HG03039 (cell line): ENCODE measurements around the gene DAPK3.
"Not testable (repeated sequence)": the region's sequence is repeated elsewhere in the genome, so short reads cannot be mapped to it uniquely, and the experiment has no call there.

Experiments used
- ATAC-seq: cut with Tn5 transposase; IDR thresholded peaks from one replicate; pipeline ENCODE4 v1.9.1; 2021; ENCODE audit warnings: mild to moderate bottlenecking, moderate library complexity; ENCODE audit not compliant: unreplicated experiment

DAPK3 gene

GRCh38 chr19:3970808-3971598 is at the start of gene DAPK3:
Gene DAPK3 (minus strand): TSS chr19:3971099. CDS start chr19:3969735, 1,364 bp downstream.
- ATAC-seq, result peak; percentile 92

- ATAC-seq, result no peak
These were observed 48.7 kb upstream of the DAPK3 start for GRCh38 chr19:4019578-4019977.

DNA sequence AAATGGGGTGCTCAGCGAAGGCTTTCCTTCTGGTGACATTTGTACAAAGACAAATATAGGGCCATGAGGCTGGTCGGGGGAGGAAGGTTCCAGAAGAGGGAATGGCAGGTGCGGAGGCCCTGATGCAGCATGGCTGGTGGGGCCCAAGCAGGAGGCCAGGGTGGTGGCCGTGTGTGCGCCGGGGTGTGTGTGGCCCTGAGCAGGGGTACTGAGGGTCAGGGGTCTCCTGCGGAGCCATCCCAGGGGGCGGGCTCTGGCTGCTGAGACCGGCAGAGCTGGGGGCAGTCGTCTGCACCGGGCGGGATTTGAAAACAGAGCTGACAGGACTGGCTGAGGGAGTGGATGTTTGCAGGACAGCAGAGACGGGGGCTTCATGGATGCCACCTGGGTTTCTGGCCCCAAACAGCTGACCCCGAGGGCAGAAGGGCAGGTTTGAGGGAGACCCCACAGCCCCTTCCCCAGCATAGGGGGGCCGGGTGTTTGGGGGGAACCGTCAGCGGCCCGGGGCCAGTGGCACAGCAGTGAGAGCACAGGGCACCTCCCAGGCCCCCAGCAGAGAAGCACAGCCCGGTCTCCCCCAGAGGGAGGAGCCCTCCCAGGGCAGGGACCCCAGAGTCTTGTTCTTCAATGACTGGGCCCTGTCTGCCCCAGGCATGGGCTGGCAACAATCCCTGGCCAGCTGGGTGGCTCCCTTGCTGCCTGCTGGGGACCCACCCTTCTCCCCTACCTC is 48.0 kb upstream of the DAPK3 start:
- no peak for ATAC-seq

DNA sequence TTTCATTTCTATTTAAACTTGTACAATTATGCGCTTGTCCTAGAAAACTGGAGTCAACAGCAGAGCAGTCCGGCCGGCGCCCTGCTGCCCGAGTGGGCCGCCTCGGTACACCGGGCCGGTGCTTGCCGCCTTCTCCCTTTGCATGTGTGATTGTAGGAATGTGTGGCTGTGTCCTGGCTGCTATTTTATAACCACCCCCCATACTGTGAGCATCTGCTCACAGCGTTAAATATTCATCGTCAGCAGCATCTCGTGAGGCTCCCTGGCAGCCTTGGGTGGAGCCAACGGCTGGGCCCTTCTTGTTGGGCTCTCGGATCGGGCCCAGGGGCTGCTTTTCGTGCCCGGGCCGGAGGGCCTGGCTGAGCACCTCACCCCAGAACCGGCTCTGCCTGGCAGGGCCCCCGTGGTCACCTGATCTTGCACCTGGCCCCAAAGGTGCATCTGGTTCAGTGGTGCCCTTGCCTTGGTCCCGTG is 47.3 kb upstream of the DAPK3 start:
- ATAC-seq, result no peak

GRCh38 chr19:4016903-4017638 is 46.2 kb upstream of the DAPK3 start:
- ATAC-seq, result no peak

DNA sequence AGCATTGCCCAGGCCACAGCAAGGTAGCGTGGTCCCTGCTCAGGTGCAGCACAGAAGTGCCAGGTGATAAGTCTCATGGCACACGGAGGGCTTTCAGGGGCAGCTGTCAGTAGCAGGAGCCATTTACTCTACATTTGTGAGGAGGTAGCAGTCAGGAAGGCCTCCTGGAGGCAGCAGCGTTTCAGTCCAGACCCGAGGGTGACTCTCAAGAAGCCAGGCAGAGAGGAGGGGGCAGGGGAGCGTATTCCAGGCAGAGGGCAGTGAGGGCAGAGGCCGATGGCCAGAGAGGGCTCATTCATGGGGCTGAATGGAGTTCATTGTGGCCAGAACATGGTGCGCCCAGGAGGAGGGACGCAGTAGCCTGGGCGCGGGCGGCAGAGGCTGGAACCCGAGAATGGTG is 45.6 kb upstream of the DAPK3 start:
- no peak for ATAC-seq

DNA sequence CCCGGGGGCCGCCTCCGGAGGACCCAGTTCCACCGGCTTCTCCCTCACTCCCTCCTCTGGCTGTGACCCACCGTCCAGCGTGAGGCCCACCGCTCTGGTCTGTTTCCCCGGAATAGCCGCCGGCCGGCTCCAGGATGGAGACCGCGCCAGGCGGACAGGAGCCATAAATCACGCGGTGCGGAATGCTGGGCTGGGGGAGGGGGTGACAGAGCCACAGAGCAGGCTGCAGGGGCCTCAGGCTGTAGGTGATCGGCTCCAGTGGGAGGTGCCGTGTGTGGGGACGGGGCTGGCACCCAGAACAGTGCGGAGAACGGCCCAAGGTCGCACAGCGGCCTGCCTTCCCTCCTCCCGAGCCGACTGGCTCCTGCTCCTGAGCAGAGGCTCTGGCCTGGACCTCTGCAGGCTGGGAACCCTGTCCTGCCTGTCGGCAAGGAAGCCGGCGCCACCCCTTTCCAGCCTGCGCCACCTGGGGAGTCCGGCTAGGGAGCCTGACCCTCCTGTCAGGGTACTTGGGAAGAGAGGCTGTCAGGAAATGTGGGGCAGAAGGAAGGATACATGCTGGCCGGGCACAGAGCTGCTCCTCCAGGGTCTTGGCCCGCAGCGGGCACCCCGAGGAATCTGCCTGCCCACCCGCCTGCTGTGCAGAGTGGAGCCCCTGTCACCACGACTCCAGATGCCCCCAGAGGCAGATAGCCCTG is 45.0 kb upstream of the DAPK3 start:
- no peak for ATAC-seq

DNA sequence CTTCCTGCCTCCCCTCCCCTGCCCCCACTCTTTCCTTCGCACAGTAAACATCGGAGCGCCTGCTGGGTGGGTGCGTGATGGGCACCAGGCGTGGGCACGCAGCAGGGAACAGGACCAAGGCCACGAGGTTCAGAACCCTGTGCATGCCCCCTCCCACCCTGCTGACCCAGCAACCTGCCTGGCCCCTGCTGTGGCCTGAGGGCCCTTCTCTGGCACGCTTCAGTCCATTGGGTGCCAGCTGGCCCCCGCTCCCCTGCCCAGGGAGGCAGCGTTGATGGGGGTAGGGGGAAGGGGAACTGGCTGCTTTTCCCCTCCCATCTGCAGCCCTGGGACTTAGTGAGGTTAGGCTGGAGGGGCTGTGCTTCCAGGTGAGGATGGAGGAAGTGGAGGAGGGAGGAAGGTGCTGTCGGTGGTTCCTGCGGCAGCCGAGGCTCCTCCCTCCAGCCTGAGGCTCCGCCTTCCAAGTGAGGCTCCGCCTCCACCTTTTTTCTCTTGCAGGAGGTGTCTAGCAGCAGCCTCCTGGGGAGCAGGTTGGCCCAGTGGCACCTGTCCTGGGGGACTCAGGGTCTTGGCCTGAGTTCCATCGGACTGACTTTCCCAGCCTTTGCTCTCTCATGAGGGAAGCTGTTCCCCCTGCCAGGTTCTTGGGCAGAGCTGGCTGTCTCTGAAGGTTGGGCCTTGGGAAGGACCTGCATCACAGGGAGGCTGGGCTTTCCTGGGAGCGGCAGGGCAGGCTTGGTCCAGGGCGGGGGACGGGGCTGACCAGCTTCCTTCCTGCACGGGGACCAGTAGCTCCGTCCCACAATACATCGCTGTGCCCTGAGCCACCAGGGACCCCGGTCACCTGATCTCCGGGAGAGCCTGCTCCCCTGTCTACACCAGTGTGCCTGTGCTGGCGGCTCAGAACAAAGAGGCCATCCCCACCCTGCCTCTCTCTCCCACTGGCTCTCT is 43.9 kb upstream of the DAPK3 start:
- no peak for ATAC-seq

DNA sequence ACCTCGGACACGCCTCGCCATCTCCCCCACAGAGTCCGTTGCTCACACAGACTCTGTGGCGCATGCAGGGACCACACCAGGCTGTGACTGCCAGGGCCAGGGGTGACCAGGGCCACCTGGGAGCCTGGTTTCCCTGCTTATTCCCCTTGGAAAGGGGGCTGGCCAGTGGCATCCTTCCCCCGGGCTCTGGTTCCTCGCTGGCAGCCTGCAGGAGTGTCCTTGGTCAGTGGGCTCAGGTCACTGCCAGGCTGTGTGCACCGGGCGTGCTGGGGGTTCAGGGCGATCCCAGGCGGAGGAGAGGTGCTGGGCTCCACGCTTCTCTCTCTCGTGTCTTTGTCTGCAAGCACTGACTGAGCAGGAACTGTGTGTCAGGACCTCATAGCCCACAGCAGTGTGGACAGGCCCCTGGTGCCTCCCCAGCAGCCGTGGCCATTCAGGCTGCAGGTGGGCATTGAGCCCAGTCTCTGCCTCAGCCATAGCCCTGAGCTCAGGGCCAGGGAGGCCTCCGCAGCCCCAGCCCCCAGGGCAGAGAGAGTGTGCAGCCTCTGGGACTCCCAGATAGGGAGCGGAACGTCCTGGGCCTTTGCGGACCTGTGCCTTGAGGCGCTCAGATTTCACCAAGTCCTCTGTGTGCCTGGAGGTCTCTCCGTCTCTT is 43.1 kb upstream of the DAPK3 start:
- no peak for ATAC-seq

- no peak for ATAC-seq
These were observed 42.2 kb upstream of the DAPK3 start for GRCh38 chr19:4012975-4013634.

DNA sequence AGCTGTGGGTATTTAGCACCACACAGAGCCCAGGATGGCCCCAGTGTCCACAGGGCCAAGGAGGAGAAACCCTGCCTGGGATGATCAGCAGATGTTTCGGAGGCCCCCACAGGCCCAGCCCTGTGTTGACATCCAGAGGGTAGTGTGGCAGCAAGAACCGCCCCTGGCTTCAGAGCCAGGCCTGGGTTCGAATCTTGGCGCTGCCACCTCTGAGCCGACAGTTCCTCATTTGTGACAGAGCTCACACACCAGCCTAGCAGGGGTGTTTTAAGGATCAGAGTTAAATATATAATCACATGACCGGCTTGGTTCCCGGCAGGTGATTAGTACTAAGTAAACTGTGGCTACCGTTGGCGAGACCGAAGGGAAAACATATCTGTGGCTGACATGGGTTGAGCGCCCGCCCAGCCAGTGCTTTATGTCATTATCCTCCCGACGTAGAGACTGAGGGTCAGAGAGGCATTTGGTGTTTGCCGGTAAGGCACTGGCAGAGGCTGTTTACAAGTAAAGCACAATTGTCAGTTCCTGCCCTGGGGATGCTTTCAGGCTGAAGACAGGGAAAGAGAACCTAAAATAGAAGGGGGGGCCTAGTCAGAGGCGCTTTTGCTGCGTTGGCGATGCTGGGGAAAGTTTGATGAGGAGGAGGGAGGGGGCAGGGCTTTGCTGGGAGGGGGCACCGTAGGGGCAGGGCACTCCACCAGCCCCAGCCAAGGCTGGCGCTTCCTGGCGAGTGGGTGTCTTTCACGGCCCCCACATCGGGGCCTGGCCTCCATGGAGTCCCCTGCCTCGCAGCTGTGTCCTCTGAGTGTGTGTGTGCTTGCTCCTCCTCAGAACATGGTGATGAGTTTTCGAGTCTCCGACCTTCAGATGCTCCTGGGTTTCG is 41.4 kb upstream of the DAPK3 start:
- ATAC-seq, result no peak

- not testable (repeated sequence) for ATAC-seq
These were observed 40.5 kb upstream of the DAPK3 start for GRCh38 chr19:4011430-4011829.

DNA sequence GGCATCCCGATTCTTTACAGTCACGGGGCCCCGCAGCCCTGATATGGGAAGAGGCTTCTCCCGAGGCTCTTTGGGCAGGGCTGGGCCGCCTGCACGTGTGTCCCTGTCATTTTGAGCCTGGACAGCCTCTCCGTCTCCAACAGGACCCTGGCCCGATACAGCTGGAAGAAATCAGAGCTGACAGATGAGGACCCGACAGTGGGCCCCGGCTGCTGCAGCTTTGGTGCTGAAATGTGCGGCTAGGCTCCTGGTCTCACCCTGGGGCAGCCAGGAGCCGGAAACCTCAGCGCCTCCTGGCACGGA is 39.9 kb upstream of the DAPK3 start:
- ATAC-seq, result no peak

- ATAC-seq, result no peak
These were observed 39.3 kb upstream of the DAPK3 start for GRCh38 chr19:4009990-4010807.

GRCh38 chr19:4007836-4008539 is 37.1 kb upstream of the DAPK3 start:
- peak; percentile 5 for ATAC-seq

DNA sequence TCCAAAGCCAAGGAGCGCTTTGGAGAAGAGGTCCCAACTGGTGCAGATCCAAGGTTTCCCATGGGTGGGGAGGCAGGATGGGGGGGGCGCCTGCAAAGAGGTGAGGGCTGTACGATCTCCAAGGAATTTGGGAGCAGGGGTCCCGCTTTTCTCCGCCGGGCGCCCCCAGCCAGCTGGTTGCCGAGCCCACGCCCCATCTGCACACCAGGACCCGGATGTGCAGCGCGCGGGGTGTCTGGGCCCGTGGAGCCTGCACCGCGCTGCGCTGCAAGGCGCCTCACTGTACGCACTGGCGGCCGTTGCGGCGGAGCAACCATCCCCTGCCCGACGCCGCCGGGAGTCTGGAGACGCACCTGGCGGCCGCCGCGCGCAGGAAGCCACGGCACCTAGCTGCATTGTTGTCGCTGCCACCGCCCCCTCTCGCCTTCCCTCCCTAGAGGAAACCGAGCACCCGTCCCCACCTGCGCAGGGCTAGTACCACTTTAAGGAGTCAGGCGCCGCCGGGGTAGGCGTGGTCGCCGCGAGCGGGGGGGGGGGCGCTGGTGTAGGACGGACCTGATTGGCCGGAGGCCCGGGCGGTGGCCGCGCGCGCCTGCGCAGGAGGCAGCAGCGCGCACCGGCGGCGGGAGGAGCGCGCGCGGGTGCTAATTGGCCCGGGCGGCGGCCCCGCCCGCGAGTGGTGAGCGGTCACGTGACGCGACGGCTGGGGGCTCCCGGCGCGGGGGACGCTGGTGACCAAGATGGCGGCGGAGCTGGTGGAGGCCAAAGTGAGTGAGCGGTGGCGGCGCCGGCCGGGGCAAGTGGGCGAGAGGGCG is 36.3 kb upstream of the DAPK3 start, which contains the start of gene PIAS4:
TSS of gene PIAS4 (plus strand) at position 716 of the 815 bp plus-strand sequence. CDS start at position 741, 25 bp downstream.
- peak; percentile 73 for ATAC-seq
